Mucosa of descending colon (tissue), 3 donors: ENCODE data around the gene PTPRN. TPM values are rescaled to one million over a fixed set of nuclear protein-coding genes. Genes with fewer than 3 reads are reported as not detected.
A peak's percentile ranks its signal among the peaks of the same experiment; 100 is the strongest.

Experiments used
- ATAC-seq: fragments of 200-7000 bp; cut with Tn5 transposase; one replicate; pipeline ENCODE4 v1.9.1; 2020; ENCODE audit warnings: mild to moderate bottlenecking, moderate library complexity
- DNase-seq, 3 donors: peaks; one replicate each; pipeline ENCODE4 v3.0.0-alpha.2; 2020
- H3K36me3 ChIP-seq: fragments of 200-600 bp; one replicate; pipeline ENCODE4 v1.8.0; 2021; ENCODE audit warnings: low read depth, mild to moderate bottlenecking
- H3K4me1 ChIP-seq: fragments of 200-600 bp; one replicate; pipeline ENCODE4 v1.8.0; 2021; ENCODE audit warnings: low read depth, mild to moderate bottlenecking
- H3K4me3 ChIP-seq: fragments of 200-600 bp; one replicate; pipeline ENCODE4 v1.8.0; 2021; ENCODE audit warnings: mild to moderate bottlenecking
- H3K9me3 ChIP-seq: fragments of 200-600 bp; one replicate; pipeline ENCODE4 v1.8.0; 2021; ENCODE audit warnings: mild to moderate bottlenecking
- intact Hi-C, 2 donors: fragments of 100-400 bp; cut with DNase I in 1 of 2; cut with micrococcal nuclease in 1 of 2; formaldehyde crosslinking; loops; one replicate each; pipeline versions ENCODE4 v1.11.0 to v1.11.1; 2022; cut with DNase I, micrococcal nuclease
- total RNA-seq, 3 donors: library from RNA; stranded (reverse); fragmentation: NEBNext Ultra II Directional in 2 of 3; extraction: Animal tissue kit (Norgen Biotek cat#: 25700) in 2 of 3; gene quantifications; one replicate each; pipeline versions ENCODE4 v1.2.1 to v1.2.4, GENCODE V29; 2021 to 2023
- TF ChIP-seq, protein P1 (sequence below): fragments of 200-600 bp; IDR thresholded peaks from one replicate; pipeline ENCODE4 v1.8.0; 2022; ENCODE audit warnings: antibody characterized with exemption, mild to moderate bottlenecking
- donor health status: DM: no; HTN: no; CAD: no; lungs with moderate emphysema.
- donor health status: DM: no; HTN: no; CAD: no.
- donor health status: DM: no; HTN: yes; CAD: no.

The PTPRN gene
- total RNA-seq, 3 donors from 2014 or later, result 0.72 to 13.0 (median 1.0) TPM

DNA sequence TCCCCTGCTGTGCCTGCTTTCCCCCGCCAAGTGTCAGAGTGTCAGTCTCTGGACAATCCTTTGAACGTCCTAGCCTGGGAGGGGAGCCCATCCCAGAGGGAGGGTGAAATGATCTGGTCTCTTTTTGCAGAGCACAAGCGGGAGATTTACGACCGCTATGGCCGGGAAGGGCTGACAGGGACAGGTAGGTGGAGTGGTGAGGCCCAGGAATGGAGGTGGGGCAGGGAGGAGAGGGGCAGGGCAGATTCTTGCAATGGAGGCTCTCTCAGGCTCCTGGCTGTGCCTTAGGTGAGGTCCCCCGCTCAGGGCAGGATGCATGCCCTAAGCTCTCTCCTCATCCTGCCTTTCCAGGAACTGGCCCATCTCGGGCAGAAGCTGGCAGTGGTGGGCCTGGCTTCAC is 27.6 kb downstream of the PTPRN start:
- ATAC-seq (no peak), DNase-seq (no peak)
- intact Hi-C loops, result no loop called here
- Histone ChIP-seq H3K4me3 (no peak overlapping the region), H3K9me3 (no peaks in the 10 kb centered on the region), H3K4me1 (peaks cover 18% of the 10 kb centered on the region), H3K36me3 (peaks cover 3% of the 10 kb centered on the region)
- TF ChIP-seq, protein P1, sequence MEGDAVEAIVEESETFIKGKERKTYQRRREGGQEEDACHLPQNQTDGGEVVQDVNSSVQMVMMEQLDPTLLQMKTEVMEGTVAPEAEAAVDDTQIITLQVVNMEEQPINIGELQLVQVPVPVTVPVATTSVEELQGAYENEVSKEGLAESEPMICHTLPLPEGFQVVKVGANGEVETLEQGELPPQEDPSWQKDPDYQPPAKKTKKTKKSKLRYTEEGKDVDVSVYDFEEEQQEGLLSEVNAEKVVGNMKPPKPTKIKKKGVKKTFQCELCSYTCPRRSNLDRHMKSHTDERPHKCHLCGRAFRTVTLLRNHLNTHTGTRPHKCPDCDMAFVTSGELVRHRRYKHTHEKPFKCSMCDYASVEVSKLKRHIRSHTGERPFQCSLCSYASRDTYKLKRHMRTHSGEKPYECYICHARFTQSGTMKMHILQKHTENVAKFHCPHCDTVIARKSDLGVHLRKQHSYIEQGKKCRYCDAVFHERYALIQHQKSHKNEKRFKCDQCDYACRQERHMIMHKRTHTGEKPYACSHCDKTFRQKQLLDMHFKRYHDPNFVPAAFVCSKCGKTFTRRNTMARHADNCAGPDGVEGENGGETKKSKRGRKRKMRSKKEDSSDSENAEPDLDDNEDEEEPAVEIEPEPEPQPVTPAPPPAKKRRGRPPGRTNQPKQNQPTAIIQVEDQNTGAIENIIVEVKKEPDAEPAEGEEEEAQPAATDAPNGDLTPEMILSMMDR, result no peak

DNA sequence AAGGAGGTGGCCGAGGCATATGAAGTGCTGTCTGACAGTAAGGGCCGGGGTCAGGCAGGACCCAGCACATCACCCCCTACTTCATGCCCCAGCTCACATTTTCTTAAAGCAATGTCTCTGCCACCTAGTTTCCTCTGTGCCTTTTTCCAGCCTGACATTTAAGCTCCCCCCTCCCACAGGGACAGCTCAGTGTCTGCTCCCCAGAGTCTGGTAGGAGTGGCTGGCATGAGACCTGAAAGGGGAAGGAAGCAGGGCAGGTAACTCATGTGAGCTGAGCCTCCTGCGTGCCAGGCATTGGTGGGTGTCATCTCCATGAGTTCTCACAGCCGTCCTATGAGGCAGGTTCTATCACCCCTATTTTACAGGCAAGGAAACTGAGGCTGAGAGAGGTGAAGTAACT is 28.6 kb downstream of the PTPRN start:
- intact Hi-C loops, result no loop called here
- ATAC-seq, result no peak

DNA sequence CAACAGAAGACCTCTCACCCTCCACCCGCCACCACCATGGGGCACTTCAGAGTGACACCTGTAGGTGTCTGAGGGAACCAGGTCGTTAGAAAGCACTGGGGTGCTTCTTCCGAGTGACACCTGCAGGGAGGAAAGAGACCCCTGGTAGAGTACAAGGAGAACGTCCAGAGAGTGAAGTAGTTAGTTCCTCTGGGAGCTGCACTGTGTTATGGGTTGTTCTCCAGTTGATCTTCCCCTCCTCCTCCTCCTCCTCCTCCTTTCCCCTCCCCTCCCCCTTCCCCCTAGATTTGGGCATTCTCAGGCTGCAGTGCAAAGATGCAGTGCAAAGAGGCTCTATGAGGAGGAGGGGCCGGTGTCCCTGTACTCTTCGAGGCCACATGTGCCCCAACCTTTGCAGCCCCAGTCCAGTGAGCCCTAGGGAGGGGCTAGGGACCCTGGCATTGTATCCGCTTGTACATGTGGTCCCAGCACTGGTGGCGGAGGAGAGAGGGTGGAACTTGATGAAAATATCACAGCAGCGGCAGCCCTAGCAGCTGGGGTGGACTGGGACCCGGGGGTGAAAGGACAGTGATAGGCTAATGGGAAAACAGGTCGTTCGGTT is 29.2 kb downstream of the PTPRN start:
- DNase-seq (peak in 2 of 3 donors; percentile 24 to 58), ATAC-seq (no peak)
- peak overlapping the region; percentile 63 for H3K4me3 ChIP-seq
- TF ChIP-seq, protein P1, result no peak
- H3K9me3 ChIP-seq, result no peaks in the 10 kb centered on the region
- peaks cover 3% of the 10 kb centered on the region for H3K36me3 ChIP-seq
- intact Hi-C loops, result no loop called here
- H3K4me1 ChIP-seq, result peaks cover 18% of the 10 kb centered on the region

More for the DNA sequence above, 28.6 kb downstream of the PTPRN start:
- no peak for DNase-seq
- Histone ChIP-seq H3K9me3 (no peaks in the 10 kb centered on the region), H3K4me1 (peaks cover 18% of the 10 kb centered on the region), H3K36me3 (peaks cover 3% of the 10 kb centered on the region), H3K4me3 (no peak overlapping the region)
- TF ChIP-seq, protein P1, result no peak

DNA sequence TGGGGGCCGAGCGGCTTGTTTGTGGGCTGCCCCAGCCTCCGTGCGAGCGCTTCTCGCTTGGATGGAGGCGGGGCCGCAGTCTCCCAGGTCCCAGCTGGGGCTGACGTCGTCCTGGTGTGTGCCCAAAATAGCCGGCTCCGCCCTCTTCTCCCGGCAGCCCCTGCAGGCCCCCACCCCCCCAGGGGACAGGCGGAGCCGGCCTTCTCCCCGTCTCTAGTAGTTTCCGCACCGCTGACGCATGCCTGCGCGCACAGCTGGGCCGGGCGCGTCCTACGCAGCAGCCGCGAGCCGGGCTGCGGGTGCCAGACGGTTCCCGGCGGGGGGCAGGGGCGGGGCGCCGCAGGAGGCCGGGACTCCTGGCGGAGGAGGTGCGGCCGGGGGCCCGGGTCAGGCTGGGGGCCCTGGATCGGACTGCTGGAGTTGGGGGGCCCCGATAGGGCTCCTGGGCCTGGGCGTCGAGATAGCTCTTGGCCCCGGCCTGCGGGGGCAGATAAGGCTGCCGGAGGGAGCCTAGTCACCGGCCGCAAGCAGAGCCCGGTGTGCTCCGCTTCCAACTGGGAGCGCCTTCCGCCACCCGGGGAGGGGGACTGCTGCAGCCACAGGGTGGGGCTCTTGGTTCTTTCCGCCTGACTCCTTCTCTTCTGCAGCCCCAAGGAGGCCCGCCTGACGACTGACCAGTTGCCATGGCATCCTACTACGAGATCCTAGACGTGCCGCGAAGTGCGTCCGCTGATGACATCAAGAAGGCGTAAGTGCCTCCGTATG is 29.9 kb downstream of the PTPRN start, which contains the start of gene DNAJB2:
Gene DNAJB2, plus strand, starts transcription at position 216 of the 765 bp plus-strand sequence. Its CDS starts 468 bp downstream, at position 684.
- H3K4me3 ChIP-seq, result peak within 1 kb of the TSS; percentile 63
- H3K9me3 ChIP-seq, result no peaks in the 10 kb centered on the region
- intact Hi-C loops, result no loop called here
- DNase-seq (peak; percentile 99), ATAC-seq (peak; percentile 97)
- H3K36me3 ChIP-seq, result peaks cover 3% of the 10 kb centered on the region
- TF ChIP-seq, protein P1, result no peak
- H3K4me1 ChIP-seq, result peaks cover 18% of the 10 kb centered on the region

- H3K36me3 ChIP-seq, result peaks cover 3% of the 10 kb centered on the region
- intact Hi-C loops, result no loop called here
- ATAC-seq, result no peak
- H3K4me3 ChIP-seq, result peak overlapping the region; percentile 63
- no peak for DNase-seq
- H3K9me3 ChIP-seq, result no peaks in the 10 kb centered on the region
- H3K4me1 ChIP-seq, result peaks cover 18% of the 10 kb centered on the region
- TF ChIP-seq, protein P1, result no peak
Measured at GRCh38 chr2:219278655-219279150, 30.5 kb downstream of the PTPRN start.
